ENCODE data around the gene SMARCA5. TPM values are rescaled to one million over a fixed set of nuclear protein-coding genes. Genes with fewer than 3 reads are reported as not detected.

The SMARCA5 gene
- total RNA-seq, 1 experiment from 2014 or later: 107 TPM

DNA sequence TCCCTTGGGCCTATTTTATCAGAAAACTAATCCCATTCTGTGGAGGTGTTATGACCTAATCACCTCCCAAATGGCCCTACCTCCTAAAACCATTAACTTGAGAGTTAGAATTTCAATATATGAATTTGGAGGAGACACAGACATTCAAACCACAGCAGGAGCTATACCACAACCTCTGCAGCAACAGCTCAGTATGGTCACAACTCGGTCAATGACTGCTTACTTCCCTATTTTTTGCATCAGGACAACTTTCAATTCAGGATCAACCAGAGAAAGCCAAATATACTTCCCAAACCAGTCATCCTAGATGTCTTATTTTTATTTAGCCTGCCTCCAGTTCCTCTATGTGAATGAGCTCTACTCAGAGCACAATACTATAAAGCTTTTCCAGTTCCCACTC, 11.3 kb upstream of the SMARCA5 start:
- H3T11ph ChIP-seq (ENCODE audit: low read length): no peak overlapping the region
- no peaks in the 10 kb centered on the region for H3K79me2 ChIP-seq (ENCODE audit: insufficient read depth, low read length)
- no peak overlapping the region for H3K27ac ChIP-seq (ENCODE audit: insufficient read length, low read depth, low read length)
- no peak overlapping the region for H2BK5ac ChIP-seq (ENCODE audit: insufficient read length, low read length)
- H3K4me2 ChIP-seq (ENCODE audit: insufficient read depth, insufficient read length, low read length): no peak overlapping the region
- H4K91ac ChIP-seq (ENCODE audit: insufficient read length, low read depth, low read length): no peak overlapping the region
- H3K27me3 ChIP-seq (ENCODE audit: insufficient read depth, low read length): no peaks in the 10 kb centered on the region
- H3K23me2 ChIP-seq (ENCODE audit: insufficient read length, low read depth, low read length, poor library complexity, severe bottlenecking): no peaks in the 10 kb centered on the region
- no peaks in the 10 kb centered on the region for H3K9me3 ChIP-seq (ENCODE audit: control insufficient read depth, low read depth, low read length)
- H3K56ac ChIP-seq (ENCODE audit: insufficient read length, low read depth, low read length): no peak overlapping the region
- H3K4me1 ChIP-seq (ENCODE audit: insufficient read depth, low read length): no peaks in the 10 kb centered on the region
- H3K23ac ChIP-seq (ENCODE audit: insufficient read length, low read depth, low read length): no peak overlapping the region
- no peak overlapping the region for H2AK5ac ChIP-seq (ENCODE audit: insufficient read length, low read length)
- H2BK15ac ChIP-seq (ENCODE audit: low read depth, low read length): no peak overlapping the region
- H4K5ac ChIP-seq (ENCODE audit: insufficient read length, low read depth, low read length): no peak overlapping the region
- H3K9ac ChIP-seq (ENCODE audit: extremely low read depth, insufficient read length, low read length): no peak overlapping the region
- Mint-ChIP-seq H3K27me3 (ENCODE audit: low read depth) (no peaks in the 10 kb centered on the region), H3K27ac (no peak overlapping the region), H3K9me3 (no peaks in the 10 kb centered on the region), H3K4me1 (0 out of 4 replicates have a peak, but pooled peaks cover 0 to 3% of the 10 kb centered on the region in 2 experiments), H3K36me3 (ENCODE audit: insufficient read depth in 1 of 3, low read depth in 3 of 3) (no peaks in the 10 kb centered on the region), H3K4me3 (no peak overlapping the region)
- H3K14ac ChIP-seq (ENCODE audit: insufficient read depth, low read length): no peak overlapping the region
- H3K18ac ChIP-seq (ENCODE audit: insufficient read length, low read depth, low read length): no peak overlapping the region
- no peak overlapping the region for H4K8ac ChIP-seq (replicated peaks; ENCODE audit: insufficient read length, low read depth, low read length)
- no peak overlapping the region for H3K4ac ChIP-seq (ENCODE audit: low read depth, low read length)
- H2BK120ac ChIP-seq (ENCODE audit: low read depth, low read length, poor library complexity, severe bottlenecking): no peak overlapping the region
- no peak overlapping the region for H2BK12ac ChIP-seq (ENCODE audit: insufficient read length, low read depth, low read length)
- H4K20me1 ChIP-seq (ENCODE audit: control insufficient read depth, insufficient read depth, insufficient read length): no peaks in the 10 kb centered on the region
- no peak for TF ChIP-seq CTCF (conservative IDR thresholded peaks at IDR 0.05)
- H2BK20ac ChIP-seq (ENCODE audit: low read depth, low read length, poor library complexity, severe bottlenecking): no peak overlapping the region
- H3K79me1 ChIP-seq (ENCODE audit: insufficient read depth, low read depth, low read length, poor library complexity, severe bottlenecking): no peaks in the 10 kb centered on the region
- no peak for DNase-seq
- no CpG with 5 or more reads among the region's 1 CpG for WGBS (ENCODE audit: extremely low coverage, insufficient read length, low lambda C conversion rate)
- no peak overlapping the region for H2AFZ ChIP-seq (ENCODE audit: low read length)

All from H9 (cell line).